PC-3 (cell line): ENCODE results near the gene CDC6. TPM values are rescaled to one million over a fixed set of nuclear protein-coding genes. Genes with fewer than 3 reads are reported as not detected.

Experiments used
- ATAC-seq: fragments of 200-7000 bp; cut with Tn5 transposase; 2 replicates; pipeline ENCODE4 v1.9.1; 2020; ENCODE audit warnings: mild to moderate bottlenecking, moderate library complexity
- BruUV-seq: library from RNA; stranded (reverse); fragments of 400-500 nt; replicated peaks from 2 replicates; lab custom pipeline; 2021; lab: Mats Ljungman, UMichigan
- CTCF ChIA-PET: fragments of 300-600 bp; sonication (Branson Sonifier 250); formaldehyde crosslinking; loops from one replicate; lab custom pipeline; 2022; ENCODE audit warnings: antibody characterized with exemption; lab: Charles Lee
- POLR2A ChIA-PET: fragments of 300-600 bp; sonication (Branson Sonifier 250); formaldehyde crosslinking; loops from one replicate; lab custom pipeline; 2022; ENCODE audit warnings: antibody characterized with exemption; ENCODE audit not compliant: unreplicated experiment; lab: Charles Lee
- DNase-seq: peaks from one replicate; pipeline ENCODE4 v3.0.0-alpha.2; 2015
- H2AFZ ChIP-seq: fragments of 300-600 bp; sonication (generic); 2 replicates; pipeline ENCODE4 v1.6.0; 2016; ENCODE audit warnings: antibody characterized with exemption, low read length
- H3F3A ChIP-seq: fragments of 300-600 bp; sonication (generic); one replicate; pipeline ENCODE4 v1.6.0; 2017; ENCODE audit warnings: antibody characterized with exemption, low read length, control low read depth, mild to moderate bottlenecking; ENCODE audit not compliant: unreplicated experiment
- H3K27ac ChIP-seq: fragments of 300-600 bp; sonication (generic); 2 replicates; pipeline ENCODE4 v1.5.1; 2016; ENCODE audit warnings: mild to moderate bottlenecking, low read length
- H3K27me3 ChIP-seq: fragments of 300-600 bp; sonication (generic); 2 replicates; pipeline ENCODE4 v1.6.1; 2016; ENCODE audit warnings: low read length, mixed read lengths
- H3K36me3 ChIP-seq: fragments of 300-600 bp; sonication (generic); 2 replicates; pipeline ENCODE4 v1.6.1; 2016; ENCODE audit warnings: low read depth, mixed run types, low read length, mixed read lengths
- H3K4me1 ChIP-seq: fragments of 300-600 bp; sonication (generic); 2 replicates; pipeline ENCODE4 v1.5.1; 2016; ENCODE audit warnings: low read length; ENCODE audit not compliant: insufficient read depth
- H3K4me2 ChIP-seq: fragments of 300-600 bp; sonication (generic); 2 replicates; pipeline ENCODE4 v1.6.0; 2016; ENCODE audit warnings: low read length
- H3K4me3 ChIP-seq: fragments of 300-600 bp; sonication (generic); 2 replicates; pipeline ENCODE4 v1.5.1; 2016; ENCODE audit warnings: mild to moderate bottlenecking, low read length, mixed read lengths
- H3K79me2 ChIP-seq: fragments of 300-600 bp; sonication (generic); 2 replicates; pipeline ENCODE4 v1.6.1; 2017; ENCODE audit warnings: low read length, mixed read lengths
- H3K9ac ChIP-seq: fragments of 300-600 bp; sonication (generic); 2 replicates; pipeline ENCODE4 v1.6.0; 2016; ENCODE audit warnings: mild to moderate bottlenecking, low read length
- H3K9me2 ChIP-seq: fragments of 300-600 bp; sonication (generic); replicated peaks from 2 replicates; pipeline ENCODE4 v1.6.1; 2016; ENCODE audit warnings: mixed run types, low read length, mixed read lengths
- H3K9me3 ChIP-seq: fragments of 300-600 bp; sonication (generic); 2 replicates; pipeline ENCODE4 v1.6.1; 2016; ENCODE audit warnings: low read length, mixed read lengths
- H4K20me1 ChIP-seq: fragments of 300-600 bp; sonication (generic); 2 replicates; pipeline ENCODE4 v1.6.1; 2016; ENCODE audit warnings: low read length, mixed read lengths
- CTCF ChIP-seq: fragments of 300-600 bp; sonication (generic); conservative IDR thresholded peaks from 2 replicates; pipeline ENCODE4 v1.5.1; 2017; ENCODE audit warnings: antibody characterized with exemption, low read depth, mild to moderate bottlenecking, low read length
- EZH2 ChIP-seq: fragments of 300-600 bp; sonication (generic); IDR thresholded peaks from one replicate; pipeline ENCODE4 v1.6.1; 2017; ENCODE audit warnings: antibody characterized with exemption, mild to moderate bottlenecking, low read length; ENCODE audit not compliant: unreplicated experiment
- EZH2phosphoT487 ChIP-seq: fragments of 300-600 bp; sonication (generic); IDR thresholded peaks from 2 replicates; pipeline ENCODE4 v1.6.1; 2018; ENCODE audit warnings: mild to moderate bottlenecking, antibody characterized with exemption, low read length, borderline replicate concordance
- intact Hi-C: fragments of 100-400 bp; cut with micrococcal nuclease; formaldehyde crosslinking; loops from 2 replicates; pipeline ENCODE4 v1.9.0; 2023
- total RNA-seq: library from RNA; depleted of rRNA; stranded (reverse); fragments of >200 nt; gene quantifications from 2 replicates; pipeline ENCODE4 v1.2.3, GENCODE V29; 2014; rRNA removed

The CDC6 gene
- total RNA-seq, 1 experiment from 2014 or later: 48.9 TPM

- Histone ChIP-seq H4K20me1 (no peaks in the 10 kb centered on the region), H3K9ac (no peak overlapping the region), H3K9me3 (no peaks in the 10 kb centered on the region), H3K4me3 (no peak overlapping the region), H3K9me2 (no peaks in the 10 kb centered on the region), H3K4me2 (no peak overlapping the region), H3K79me2 (no peaks in the 10 kb centered on the region), H3K27ac (no peak overlapping the region), H3K36me3 (peaks cover 2% of the 10 kb centered on the region; the same call in 1 of the 2 replicates), H3K4me1 (no peaks in the 10 kb centered on the region), H3K27me3 (no peaks in the 10 kb centered on the region), H3F3A (no peaks in the 10 kb centered on the region), H2AFZ (no peak overlapping the region)
- ATAC-seq (no peak), DNase-seq (no peak)
- no TSS peak for BruUV-seq
- ChIA-PET CTCF (no interaction called here), POLR2A (no interaction called here)
- TF ChIP-seq CTCF (no peak), EZH2phosphoT487 (no peak), EZH2 (no peak)
- intact Hi-C loops: no loop called here
Measured at GRCh38 chr17:40352779-40353394, 65.2 kb downstream of the CDC6 start.

Other genes with a start within 250 kb of the CDC6 start
- 73.0 and 78.7 TPM in 2 replicates for gene MED24, start 233.5 kb upstream of the CDC6 start, total RNA-seq
- 6.6 and 11.2 TPM in 2 replicates for gene THRA, start 224.9 kb upstream of the CDC6 start, total RNA-seq
- gene NR1D1, start 187.3 kb upstream of the CDC6 start, total RNA-seq: 7.1 and 9.2 TPM in 2 replicates
- gene MSL1, start 165.9 kb upstream of the CDC6 start, total RNA-seq: 22.2 and 38.1 TPM in 2 replicates
- 27.3 and 39.2 TPM in 2 replicates for gene CASC3, start 147.3 kb upstream of the CDC6 start, total RNA-seq
- 1.3 and 1.5 TPM in 2 replicates for gene RAPGEFL1, start 110.4 kb upstream of the CDC6 start, total RNA-seq
- gene WIPF2, start 68.6 kb upstream of the CDC6 start, total RNA-seq: 6.0 and 12.1 TPM in 2 replicates
- 19.6 and 23.8 TPM in 2 replicates for gene RARA, start 21.3 kb downstream of the CDC6 start, total RNA-seq
- not detected in 2 replicates for gene GJD3, start 76.9 kb downstream of the CDC6 start, total RNA-seq
- 97.1 and 104 TPM in 2 replicates for gene TOP2A, start 130.0 kb downstream of the CDC6 start, total RNA-seq
- 164 and 297 TPM in 2 replicates for gene IGFBP4, start 155.6 kb downstream of the CDC6 start, total RNA-seq
- gene TNS4, start 213.7 kb downstream of the CDC6 start, total RNA-seq: 127 and 128 TPM in 2 replicates